GM19452 (cell line): Measurements from ENCODE around the gene ADGRF4.
"Not testable (repeated sequence)": the region's sequence is repeated elsewhere in the genome, so short reads cannot be mapped to it uniquely, and the experiment has no call there.

Experiments used
- ATAC-seq: cut with Tn5 transposase; IDR thresholded peaks from one replicate; pipeline ENCODE4 v1.9.1; 2021; ENCODE audit not compliant: unreplicated experiment

The ADGRF4 gene

GRCh38 chr6:47733879-47734558, 35.6 kb downstream of the ADGRF4 start:
- peak; percentile 73 for ATAC-seq

- no peak for ATAC-seq
Observed at GRCh38 chr6:47734831-47735481, 36.6 kb downstream of the ADGRF4 start.

DNA sequence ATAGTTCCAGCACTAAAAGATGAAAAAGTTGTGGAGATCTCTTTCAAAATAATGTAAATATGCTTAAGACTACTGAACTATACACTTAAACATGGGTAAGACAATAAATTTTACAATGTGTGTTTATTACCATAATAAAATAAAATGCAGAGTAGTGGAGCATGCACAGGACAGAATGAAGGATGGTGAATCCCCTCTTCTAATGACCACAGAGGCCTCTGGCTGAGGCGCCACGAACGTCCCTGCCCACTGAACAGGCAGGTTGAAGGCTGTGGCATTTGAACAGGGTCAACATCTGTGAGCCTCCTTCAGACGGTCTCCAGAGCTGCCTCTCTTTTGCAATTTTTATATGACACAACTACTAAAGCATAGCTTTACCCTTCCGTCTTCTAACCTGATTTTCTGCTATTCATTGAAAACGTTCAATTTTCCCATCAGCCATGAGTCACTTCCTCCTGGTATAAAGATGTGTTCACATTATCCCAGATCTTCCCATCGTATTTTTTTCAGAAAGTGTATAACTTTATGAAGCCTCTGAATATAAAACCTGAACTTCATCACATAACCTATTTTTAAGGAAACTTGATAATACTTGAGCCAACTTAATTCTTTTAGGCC, 37.8 kb downstream of the ADGRF4 start:
- ATAC-seq = no peak

DNA sequence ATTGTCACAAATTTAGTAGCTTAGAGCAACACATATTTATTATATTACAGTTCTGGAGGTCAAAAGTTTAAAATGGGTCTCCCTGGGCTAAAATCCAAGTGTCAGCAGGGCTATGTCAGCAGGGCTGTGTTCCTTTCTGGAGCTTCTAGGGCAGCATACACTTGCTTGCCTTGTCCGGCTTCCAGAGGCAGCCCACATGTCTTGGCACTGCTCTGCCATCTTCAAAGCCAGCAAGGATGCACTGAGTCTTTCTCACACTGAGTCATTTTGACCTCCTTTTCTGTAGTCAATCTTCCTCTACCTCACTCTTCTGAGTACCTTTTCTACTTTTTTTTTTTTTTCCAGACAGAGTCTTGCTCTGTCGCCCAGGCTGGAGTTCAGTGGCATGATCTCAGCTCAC, 39.0 kb downstream of the ADGRF4 start:
- no peak for ATAC-seq

DNA sequence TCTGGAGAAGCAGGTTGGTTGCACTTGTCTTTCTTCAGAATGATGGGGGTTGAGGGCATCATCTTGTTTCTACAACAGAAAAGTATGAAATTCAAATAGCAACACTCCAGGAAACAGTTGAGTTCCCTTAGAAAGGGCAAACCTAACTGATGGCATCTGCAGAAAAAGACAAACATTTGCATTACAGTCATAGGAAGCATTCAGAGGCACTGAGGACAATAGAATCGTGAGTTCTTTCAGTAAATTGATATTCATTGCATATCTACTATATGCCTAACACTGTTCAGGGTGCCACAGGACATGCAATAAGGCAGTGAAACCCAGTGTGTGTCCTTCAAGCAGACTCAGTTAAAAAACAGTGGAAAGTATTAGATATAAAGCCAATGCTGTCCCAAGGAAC, 42.3 kb downstream of the ADGRF4 start:
- ATAC-seq = no peak

GRCh38 chr6:47741807-47742206, 43.4 kb downstream of the ADGRF4 start:
- peak; percentile 69 for ATAC-seq

DNA sequence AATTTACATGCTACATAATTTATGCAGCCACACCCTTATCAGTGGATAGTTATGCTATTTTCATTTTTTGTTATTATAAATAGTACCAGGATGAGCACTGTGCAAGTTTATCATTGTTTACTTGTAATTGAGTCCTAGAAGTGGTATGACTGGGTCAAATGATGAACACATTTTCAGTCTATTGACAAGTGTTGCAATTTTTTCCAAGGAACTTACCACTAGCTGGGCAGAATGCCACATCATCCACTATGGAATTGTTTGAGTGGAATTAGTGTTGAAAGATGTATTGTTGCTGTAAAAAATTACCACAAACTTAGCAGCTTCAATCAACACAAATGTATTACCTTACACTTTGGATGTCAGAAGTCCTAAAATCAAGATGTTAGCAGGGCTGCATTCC, 45.4 kb downstream of the ADGRF4 start:
- no peak for ATAC-seq

- not testable (repeated sequence) for ATAC-seq
Observed at GRCh38 chr6:47745269-47745668, 46.9 kb downstream of the ADGRF4 start.

GRCh38 chr6:47749757-47750156, 51.4 kb downstream of the ADGRF4 start:
- ATAC-seq = no peak

GRCh38 chr6:47752801-47753200, 54.4 kb downstream of the ADGRF4 start:
- no peak for ATAC-seq

- no peak for ATAC-seq
Observed at GRCh38 chr6:47759364-47759763, 61.0 kb downstream of the ADGRF4 start.

DNA sequence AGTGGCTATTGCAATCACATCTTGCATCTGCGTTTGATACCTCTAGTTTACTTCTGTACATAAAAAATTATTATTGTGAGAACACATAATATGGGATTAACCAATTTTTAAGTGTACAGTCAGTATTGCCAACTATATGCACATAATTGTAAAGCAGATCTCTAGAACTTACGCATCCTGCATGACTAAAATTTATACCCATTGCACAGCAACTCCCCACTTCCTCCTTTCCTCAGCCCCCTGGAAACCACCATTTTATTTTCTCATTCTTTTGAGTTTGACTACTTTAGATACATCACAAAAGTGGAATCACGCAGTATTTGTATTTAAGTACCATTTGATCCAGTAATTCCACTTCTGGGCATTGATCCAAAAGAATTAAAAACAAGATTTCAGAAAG, 64.1 kb downstream of the ADGRF4 start:
- no peak for ATAC-seq

DNA sequence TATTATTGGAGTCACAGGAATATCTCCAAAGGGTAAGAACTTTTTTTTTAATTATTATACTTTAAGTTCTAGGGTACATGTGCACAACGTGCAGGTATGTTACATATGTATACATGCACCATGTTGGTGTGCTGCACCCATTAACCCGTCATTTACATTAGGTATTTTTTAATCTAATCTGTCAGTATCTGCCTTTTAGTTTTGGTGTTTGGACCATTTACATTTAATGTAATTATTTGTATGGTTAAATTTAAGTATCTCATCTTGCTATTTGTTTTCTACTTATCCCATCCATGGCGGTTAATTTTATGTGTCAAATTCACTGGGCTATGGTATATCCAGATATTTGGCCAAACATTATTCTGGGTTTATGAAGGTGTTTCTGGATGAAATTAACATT, 68.1 kb downstream of the ADGRF4 start:
- ATAC-seq = no peak

DNA sequence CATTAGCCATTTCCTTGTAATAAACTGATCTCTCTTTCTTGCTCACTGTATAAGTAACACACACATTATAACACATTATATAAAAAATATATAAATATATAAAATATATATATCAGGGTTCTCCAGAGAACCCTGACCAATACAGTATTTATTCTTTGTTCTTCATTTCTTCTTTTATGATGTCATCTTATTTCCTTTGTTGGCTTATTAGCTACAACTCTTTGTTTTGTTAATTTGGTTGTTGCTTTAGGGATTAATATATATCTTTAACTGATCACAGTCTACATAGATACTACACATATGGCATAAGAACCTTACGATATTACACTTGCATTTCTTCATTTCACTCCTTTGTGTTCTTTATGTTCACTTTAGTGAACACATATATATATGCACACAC, 68.7 kb downstream of the ADGRF4 start:
- ATAC-seq = no peak

GRCh38 chr6:47769982-47770381, 71.6 kb downstream of the ADGRF4 start:
- no peak for ATAC-seq
